HepG2 (cell line): ENCODE data around the gene ZMYND8. TPM values are rescaled to one million over a fixed set of nuclear protein-coding genes. Genes with fewer than 3 reads are reported as not detected.

ENCODE experiments used
- ETV6 ChIP-seq: sonication (generic); formaldehyde crosslinking; conservative IDR thresholded peaks from 2 replicates; pipeline ENCODE4 v1.4.0; 2020; ENCODE audit warnings: missing genetic modification reagents
- FOXP4 ChIP-seq: sonication (generic); formaldehyde crosslinking; IDR thresholded peaks from 2 replicates; pipeline ENCODE4 v1.4.0; 2020; ENCODE audit warnings: missing genetic modification reagents
- PATZ1 ChIP-seq: sonication (generic); formaldehyde crosslinking; IDR thresholded peaks from 2 replicates; pipeline ENCODE4 v1.4.0; 2020; ENCODE audit warnings: missing genetic modification reagents
- TARDBP ChIP-seq: sonication (generic); formaldehyde crosslinking; IDR thresholded peaks from 2 replicates; pipeline ENCODE4 v1.8.0; 2022; ENCODE audit warnings: mild to moderate bottlenecking, missing genetic modification reagents
- TCF7 ChIP-seq: sonication (generic); IDR thresholded peaks from 2 replicates; pipeline ENCODE4 v1.6.1; 2016; ENCODE audit warnings: antibody characterized with exemption, low read depth
- YEATS4 ChIP-seq: sonication (generic); formaldehyde crosslinking; IDR thresholded peaks from 2 replicates; pipeline ENCODE4 v1.4.0; 2020; ENCODE audit warnings: missing genetic modification reagents, borderline replicate concordance
- ZNF431 ChIP-seq: sonication (generic); formaldehyde crosslinking; IDR thresholded peaks from 2 replicates; pipeline ENCODE4 v1.9.0; 2022; ENCODE audit warnings: missing genetic modification reagents, low read depth, mild to moderate bottlenecking, borderline replicate concordance
- polyA plus RNA-seq, 8 experiments: library from polyadenylated mRNA; depleted of rRNA in 3 of 8; stranded (reverse) in 7 of 8; unstranded in 1 of 8; fragments of >200 nt; fragmentation: Illumina TruSeq in 4 of 8; extraction: Trizol in 4 of 8; gene quantifications; 2 replicates each; pipeline versions ENCODE4 v1.2.1 to v1.2.3, GENCODE V29; 2011 to 2016; ENCODE audit warnings: low read depth in 4 of 8, missing spikeins in 1 of 8, mixed read lengths in 1 of 8; ENCODE audit not compliant: insufficient read depth in 1 of 8
- total RNA-seq, 5 experiments: library from RNA; depleted of rRNA; stranded (reverse); fragments of >200 nt; fragmentation: Illumina TruSeq; extraction: Trizol; gene quantifications; 2 replicates each; pipeline ENCODE4 v1.2.3, GENCODE V29; 2016; ENCODE audit warnings: low read depth in 1 of 5
- TF ChIP-seq, protein P1 (sequence below), 2 experiments: fragments of 450-650 bp in 1 of 2; sonication (generic) in 1 of 2; formaldehyde crosslinking in 1 of 2; IDR thresholded peaks; 2 replicates each; pipeline versions ENCODE4 v1.6.1 to v1.8.0; 2016 to 2022; ENCODE audit warnings: antibody characterized with exemption in 1 of 2, mild to moderate bottlenecking in 1 of 2, missing genetic modification reagents in 1 of 2
- TF ChIP-seq, protein P2 (sequence below): sonication (generic); formaldehyde crosslinking; IDR thresholded peaks from 2 replicates; pipeline ENCODE4 v1.4.0; 2020; ENCODE audit warnings: mild to moderate bottlenecking, missing genetic modification reagents, borderline replicate concordance

ZMYND8 gene
- total and polyA plus RNA-seq, 2 of the 13 experiments (the other 11 are each of a cell fraction or from before 2014, with no cell fraction given), result 53.9 to 84.7 TPM

DNA sequence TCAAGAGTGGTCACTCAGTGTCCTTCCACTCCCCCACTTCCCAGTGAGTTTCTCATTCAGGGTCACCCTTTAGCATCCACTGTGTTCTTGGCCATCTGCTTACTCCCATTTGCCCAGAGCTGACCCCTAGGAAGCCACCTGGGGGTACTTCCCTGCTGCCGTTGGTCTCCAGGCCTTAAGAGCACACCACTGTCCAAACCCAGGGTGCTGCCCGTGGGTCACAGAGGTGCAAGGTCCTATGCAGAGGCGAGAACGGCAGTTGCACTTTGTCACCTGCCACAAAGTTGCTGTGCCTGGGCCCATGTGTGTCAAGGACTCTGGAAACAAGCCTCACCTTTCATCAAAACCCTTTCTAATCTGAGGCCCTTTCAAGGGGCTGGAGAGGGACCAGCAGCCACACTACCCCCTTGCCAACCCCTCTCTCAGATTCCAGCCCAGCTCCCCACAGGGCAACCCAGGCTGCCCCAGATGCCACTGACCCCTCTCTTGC is 191.1 kb downstream of the ZMYND8 start (continued):
- TF ChIP-seq, protein P1, sequence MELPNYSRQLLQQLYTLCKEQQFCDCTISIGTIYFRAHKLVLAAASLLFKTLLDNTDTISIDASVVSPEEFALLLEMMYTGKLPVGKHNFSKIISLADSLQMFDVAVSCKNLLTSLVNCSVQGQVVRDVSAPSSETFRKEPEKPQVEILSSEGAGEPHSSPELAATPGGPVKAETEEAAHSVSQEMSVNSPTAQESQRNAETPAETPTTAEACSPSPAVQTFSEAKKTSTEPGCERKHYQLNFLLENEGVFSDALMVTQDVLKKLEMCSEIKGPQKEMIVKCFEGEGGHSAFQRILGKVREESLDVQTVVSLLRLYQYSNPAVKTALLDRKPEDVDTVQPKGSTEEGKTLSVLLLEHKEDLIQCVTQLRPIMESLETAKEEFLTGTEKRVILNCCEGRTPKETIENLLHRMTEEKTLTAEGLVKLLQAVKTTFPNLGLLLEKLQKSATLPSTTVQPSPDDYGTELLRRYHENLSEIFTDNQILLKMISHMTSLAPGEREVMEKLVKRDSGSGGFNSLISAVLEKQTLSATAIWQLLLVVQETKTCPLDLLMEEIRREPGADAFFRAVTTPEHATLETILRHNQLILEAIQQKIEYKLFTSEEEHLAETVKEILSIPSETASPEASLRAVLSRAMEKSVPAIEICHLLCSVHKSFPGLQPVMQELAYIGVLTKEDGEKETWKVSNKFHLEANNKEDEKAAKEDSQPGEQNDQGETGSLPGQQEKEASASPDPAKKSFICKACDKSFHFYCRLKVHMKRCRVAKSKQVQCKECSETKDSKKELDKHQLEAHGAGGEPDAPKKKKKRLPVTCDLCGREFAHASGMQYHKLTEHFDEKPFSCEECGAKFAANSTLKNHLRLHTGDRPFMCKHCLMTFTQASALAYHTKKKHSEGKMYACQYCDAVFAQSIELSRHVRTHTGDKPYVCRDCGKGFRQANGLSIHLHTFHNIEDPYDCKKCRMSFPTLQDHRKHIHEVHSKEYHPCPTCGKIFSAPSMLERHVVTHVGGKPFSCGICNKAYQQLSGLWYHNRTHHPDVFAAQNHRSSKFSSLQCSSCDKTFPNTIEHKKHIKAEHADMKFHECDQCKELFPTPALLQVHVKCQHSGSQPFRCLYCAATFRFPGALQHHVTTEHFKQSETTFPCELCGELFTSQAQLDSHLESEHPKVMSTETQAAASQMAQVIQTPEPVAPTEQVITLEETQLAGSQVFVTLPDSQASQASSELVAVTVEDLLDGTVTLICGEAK (IDR thresholded peaks at IDR 0.05), result no peak
- TF ChIP-seq, protein P1 (CRISPR knock-in tag; IDR thresholded peaks at IDR 0.05), result 0 out of 2 replicates have a peak, but pooled peaks have one; percentile 43
- peak; percentile 27; the same call in 1 of the 2 replicates for TF ChIP-seq TARDBP (CRISPR knock-in tag)
- no peak for TF ChIP-seq ETV6 (CRISPR knock-in tag)
- TF ChIP-seq FOXP4 (CRISPR knock-in tag), result peak; percentile 70
- peak; percentile 41; the same call in 1 of the 2 replicates for TF ChIP-seq PATZ1 (CRISPR knock-in tag)
- peak; percentile 49; the same call in 1 of the 2 replicates for TF ChIP-seq ZNF431 (CRISPR knock-in tag)
- TF ChIP-seq YEATS4, result peak; percentile 56; the same call in 1 of the 2 replicates
- TF ChIP-seq, protein P2, sequence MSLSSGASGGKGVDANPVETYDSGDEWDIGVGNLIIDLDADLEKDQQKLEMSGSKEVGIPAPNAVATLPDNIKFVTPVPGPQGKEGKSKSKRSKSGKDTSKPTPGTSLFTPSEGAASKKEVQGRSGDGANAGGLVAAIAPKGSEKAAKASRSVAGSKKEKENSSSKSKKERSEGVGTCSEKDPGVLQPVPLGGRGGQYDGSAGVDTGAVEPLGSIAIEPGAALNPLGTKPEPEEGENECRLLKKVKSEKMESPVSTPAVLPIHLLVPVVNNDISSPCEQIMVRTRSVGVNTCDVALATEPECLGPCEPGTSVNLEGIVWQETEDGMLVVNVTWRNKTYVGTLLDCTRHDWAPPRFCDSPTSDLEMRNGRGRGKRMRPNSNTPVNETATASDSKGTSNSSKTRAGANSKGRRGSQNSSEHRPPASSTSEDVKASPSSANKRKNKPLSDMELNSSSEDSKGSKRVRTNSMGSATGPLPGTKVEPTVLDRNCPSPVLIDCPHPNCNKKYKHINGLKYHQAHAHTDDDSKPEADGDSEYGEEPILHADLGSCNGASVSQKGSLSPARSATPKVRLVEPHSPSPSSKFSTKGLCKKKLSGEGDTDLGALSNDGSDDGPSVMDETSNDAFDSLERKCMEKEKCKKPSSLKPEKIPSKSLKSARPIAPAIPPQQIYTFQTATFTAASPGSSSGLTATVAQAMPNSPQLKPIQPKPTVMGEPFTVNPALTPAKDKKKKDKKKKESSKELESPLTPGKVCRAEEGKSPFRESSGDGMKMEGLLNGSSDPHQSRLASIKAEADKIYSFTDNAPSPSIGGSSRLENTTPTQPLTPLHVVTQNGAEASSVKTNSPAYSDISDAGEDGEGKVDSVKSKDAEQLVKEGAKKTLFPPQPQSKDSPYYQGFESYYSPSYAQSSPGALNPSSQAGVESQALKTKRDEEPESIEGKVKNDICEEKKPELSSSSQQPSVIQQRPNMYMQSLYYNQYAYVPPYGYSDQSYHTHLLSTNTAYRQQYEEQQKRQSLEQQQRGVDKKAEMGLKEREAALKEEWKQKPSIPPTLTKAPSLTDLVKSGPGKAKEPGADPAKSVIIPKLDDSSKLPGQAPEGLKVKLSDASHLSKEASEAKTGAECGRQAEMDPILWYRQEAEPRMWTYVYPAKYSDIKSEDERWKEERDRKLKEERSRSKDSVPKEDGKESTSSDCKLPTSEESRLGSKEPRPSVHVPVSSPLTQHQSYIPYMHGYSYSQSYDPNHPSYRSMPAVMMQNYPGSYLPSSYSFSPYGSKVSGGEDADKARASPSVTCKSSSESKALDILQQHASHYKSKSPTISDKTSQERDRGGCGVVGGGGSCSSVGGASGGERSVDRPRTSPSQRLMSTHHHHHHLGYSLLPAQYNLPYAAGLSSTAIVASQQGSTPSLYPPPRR (CRISPR knock-in tag), result peak; percentile 71; the same call in 1 of the 2 replicates
- TF ChIP-seq TCF7, result peak; percentile 43; the same call in 1 of the 2 replicates
